Embryonic facial prominence (tissue), 1 donor: Measurements from ENCODE around the gene CFAP73.
"Not testable (repeated sequence)": the region's sequence is repeated elsewhere in the genome, so short reads cannot be mapped to it uniquely, and the experiment has no call there.

ENCODE experiments used
- DNase-seq: peaks from one replicate; pipeline ENCODE4 v3.0.0-alpha.2; 2016; ENCODE audit errors: extremely low spot score

Gene CFAP73

DNA sequence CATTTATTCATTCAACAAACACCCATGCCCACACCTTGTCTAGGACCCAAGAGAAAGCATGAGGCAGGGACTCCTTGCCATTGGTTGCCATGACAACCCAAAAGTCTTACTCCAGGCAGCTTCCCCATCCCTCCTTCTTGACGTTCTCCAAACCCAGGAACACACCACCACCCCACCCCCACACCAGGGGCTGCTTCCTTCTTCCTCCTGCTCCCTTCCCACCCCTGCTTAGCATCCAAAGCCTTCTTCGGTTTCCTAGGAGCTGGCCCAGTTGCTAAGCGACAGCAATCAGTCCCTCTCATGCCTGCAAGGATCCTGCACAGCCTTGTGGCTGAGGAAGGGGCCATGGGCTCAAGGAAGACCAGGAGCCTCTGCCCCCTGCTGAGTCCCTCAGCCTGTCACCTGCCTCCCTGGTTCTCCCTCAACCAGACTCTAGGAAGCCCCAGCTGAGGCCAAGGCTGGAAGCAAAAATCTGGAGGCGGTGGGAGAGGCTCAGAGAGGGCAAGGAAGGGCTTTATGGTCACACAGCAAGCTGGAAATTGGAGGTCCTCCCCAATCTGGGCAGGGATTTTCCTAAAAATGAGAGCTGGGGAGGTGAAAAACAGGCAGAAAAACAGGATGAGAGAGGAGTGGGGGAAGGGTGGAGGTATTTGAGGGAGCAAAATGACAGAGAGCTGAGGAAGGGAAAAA lies 29.4 kb upstream of the CFAP73 start:
- DNase-seq: no peak

- DNase-seq: no peak
Observed at GRCh38 chr12:113120670-113121370, 28.7 kb upstream of the CFAP73 start.

GRCh38 chr12:113127791-113128199 lies 21.7 kb upstream of the CFAP73 start:
- DNase-seq: no peak

DNA sequence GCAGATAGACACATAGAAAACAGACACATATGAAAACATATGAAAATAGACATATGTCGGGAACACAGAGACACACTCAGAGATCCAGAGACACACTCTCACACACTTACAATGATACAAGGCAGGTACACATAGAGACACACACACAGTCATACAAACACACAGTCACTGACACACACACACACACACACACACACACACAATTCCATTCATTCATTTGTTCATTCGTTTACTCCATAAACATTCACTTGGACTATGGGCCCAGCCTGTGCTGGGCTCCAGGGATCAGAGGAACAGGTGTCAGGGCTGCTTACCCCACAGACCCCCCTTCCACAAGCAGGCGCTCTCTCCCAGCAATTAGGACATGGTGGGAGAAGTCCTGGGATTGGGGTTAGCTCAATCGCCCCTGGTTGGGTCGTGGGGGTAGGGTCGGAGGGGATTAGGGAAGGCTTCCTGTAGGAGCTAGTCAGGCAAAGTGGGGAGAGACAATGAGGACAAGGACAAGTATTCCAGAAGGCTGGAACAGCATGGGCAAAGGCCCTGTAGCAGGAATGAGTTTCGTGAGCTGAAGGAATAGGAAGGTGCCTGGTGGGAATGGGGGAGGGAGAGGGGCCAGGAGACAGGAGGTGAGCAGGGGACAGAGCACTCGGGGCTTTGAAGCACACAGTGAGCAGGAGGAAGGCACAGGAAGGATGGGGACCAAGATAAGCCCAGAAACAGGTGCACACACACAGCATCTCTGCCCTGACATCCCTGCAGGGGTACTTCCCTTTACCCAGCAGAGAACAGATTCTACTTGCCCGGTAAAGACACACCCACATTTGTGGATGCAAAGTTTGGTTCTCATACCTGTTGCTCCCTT lies 20.5 kb upstream of the CFAP73 start:
- DNase-seq: no peak

- DNase-seq: no peak
Observed at GRCh38 chr12:113129664-113130456, 19.7 kb upstream of the CFAP73 start.

DNA sequence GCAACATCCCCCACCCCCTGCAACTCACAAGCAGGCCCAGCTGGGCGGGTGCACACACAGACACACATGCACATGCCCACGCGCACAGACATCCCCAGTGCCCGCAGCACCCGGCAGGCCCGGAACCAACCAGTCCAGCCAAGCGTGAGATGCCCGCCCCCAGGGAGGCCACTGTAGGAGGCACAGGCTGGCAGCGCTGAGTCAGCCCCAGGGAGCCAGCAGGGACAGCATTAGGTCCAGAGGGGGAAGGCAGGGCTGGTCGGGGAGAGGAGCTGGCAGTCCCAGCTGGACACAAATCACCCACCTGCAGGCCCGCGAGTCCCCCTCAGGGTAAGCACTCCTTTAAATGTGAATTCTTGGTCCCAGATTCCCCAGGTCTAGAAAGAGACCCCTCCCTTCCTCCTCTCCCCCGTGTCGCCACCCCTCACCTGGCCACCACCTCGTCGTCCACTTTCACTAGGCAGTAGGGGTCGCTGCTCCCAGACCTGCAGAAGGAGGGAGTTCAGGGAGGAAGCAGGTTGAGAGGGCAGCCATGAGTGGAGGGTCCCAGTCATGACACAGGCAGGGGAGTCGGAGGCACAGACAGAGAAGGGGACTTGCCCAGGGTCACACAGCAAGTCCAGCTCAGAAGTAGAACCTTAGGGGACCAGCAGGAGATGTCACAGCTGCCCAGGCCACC lies 18.9 kb upstream of the CFAP73 start:
- DNase-seq: no peak

DNA sequence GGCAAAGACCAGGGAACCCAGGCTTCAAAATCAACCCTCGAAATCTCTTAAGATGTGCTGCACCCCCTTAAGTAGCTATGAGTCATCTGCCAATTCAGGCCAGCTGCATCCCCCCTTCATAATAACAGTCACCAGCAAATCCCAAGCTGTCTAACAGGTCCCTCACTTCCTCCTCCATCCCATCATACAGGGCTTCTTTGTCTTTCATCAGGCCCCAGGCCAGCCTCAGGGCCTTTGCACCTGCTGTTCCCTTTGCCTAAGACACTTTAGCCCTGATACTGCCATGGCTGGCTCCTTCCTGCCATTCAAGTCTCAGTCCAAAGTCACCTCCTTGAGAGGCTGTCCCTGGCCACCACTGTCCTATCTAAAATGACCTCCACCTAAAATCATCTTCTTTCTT lies 18.0 kb upstream of the CFAP73 start:
- no peak for DNase-seq

DNA sequence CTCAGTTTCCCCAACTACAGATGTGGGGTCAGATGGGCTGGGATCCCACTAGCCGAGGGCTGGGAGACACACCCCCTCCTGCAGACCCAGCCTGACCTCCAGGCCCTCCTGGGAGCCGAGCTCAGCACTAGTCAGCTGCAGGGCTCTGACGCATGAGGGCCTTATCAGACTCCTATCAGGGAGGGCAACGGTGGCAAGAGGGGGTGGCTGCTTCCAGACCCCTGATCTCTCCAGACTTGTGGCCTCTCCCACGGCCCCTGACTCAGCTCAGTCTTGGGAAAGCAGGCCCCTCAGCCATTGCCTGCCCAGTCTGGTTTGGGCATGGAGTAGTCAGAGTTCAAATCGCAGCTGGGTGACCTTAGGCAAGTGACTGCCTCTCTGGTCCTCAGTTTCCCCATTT lies 16.5 kb upstream of the CFAP73 start:
- DNase-seq: no peak

GRCh38 chr12:113133666-113134065 lies 15.9 kb upstream of the CFAP73 start:
- no peak for DNase-seq

DNA sequence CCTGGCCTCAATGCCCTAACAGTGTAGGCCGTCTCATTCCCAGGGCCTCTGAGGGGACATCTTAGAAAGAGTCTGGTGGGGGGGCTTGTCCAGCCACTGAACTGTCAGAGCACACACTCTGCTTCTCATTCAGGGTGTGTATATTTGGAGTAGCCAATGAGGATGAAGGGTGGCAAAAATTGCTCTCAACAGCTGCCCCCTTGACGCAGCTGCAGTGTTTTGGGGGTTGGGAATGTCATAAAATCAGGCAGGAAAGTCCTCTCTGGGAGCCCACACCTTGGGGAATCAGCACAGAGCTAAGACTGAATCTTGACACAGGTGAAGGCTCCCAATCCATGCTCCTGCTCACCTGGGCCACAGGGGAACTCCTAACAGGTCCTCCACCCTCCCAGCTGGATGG lies 15.5 kb upstream of the CFAP73 start:
- DNase-seq: no peak

DNA sequence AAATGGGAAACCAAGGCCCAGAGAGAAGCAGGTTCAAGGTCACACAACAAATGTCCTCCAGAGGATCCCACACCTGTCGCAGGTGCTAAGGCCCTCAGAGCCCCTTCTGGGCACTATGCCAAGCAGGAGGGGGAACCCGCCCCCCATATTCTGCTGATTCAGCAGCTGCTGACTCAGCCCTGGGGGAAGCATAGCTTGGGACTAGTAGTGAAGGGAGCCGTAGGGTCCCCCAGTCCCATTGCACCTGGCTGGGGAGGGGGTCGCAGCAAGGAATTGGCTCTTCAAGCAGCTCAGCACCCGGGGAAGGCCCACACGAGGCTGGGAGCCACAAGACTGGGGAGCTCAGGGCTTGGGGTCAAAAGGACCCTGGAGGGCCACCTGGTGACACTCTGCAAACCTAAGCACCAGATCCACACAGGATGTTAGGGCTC lies 15.0 kb upstream of the CFAP73 start:
- no peak for DNase-seq

DNA sequence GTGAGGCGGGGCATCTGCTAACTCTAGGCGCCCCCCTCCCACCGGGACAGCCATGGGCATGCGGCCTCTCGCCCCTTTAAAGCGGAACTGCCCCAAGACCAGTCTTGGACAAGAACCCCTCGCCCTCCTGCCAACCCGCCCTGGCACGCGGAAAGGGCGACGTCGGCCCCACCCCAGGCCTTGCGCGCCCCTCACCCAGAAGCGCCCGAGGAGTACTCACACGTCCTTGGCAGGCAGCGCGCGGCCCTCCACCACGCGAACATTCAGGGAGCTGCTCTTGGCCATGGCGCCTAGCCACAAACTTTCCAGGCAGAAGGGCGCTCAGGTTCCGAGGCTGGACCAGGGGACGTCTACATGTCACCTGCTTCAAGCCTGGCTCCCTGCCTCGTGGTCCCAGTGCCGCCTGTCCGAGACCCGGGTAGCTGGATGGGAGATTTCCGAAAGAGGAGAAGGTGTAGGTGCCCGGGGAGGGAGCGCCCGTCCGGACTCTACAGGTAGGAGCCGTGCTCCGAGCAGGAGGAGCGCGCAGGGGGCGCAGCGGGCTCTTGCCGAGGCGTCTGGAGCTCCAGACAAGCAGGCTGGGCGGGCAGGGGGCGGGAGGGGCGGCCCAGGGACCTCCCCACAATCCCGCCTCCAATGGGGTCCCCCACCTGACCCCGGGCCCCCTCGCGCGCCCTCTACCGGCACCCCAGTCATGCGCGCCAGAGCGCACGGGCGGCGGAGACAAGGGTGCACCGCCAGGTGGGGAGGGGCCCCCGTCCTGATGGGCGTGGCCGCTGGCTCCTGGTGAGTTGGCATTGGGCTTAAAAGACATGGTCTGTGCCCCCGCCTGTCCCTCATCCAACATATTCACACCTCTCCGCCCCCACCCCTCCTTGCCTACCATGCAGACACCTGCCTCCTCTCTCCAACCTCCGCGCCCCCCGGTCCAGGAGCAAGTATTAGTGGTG lies 14.1 kb upstream of the CFAP73 start, which contains the start of gene RASAL1:
RASAL1 (minus strand) TSS at position 584 of the 950 bp plus-strand sequence; CDS start at position 285, 299 bp downstream.
- no peak for DNase-seq

- DNase-seq: no peak
Observed at GRCh38 chr12:113136128-113136989, 13.2 kb upstream of the CFAP73 start.

- DNase-seq: no peak
Observed at GRCh38 chr12:113136990-113137511, 12.5 kb upstream of the CFAP73 start.

GRCh38 chr12:113137861-113138783 lies 11.4 kb upstream of the CFAP73 start:
- no peak for DNase-seq

DNA sequence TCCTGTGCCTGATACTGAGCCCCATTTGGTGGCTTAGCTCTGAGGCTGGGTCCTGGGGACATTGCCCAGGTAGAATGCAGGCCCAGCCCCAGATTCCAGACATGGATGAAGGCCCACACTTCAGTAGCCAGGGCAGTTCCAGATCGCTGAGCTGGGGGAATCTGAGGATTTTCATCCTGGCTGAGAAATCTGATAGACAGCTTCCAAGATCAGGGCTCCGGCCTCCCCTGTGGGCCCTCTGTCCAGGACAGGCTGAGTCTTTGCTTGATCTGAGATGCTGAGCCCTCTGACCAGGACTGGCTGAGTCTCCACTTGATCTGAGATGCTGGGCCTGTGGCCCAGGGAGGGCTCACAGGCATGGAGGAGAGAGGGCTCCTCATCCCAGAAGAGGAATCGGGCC lies 10.7 kb upstream of the CFAP73 start:
- DNase-seq: no peak

DNA sequence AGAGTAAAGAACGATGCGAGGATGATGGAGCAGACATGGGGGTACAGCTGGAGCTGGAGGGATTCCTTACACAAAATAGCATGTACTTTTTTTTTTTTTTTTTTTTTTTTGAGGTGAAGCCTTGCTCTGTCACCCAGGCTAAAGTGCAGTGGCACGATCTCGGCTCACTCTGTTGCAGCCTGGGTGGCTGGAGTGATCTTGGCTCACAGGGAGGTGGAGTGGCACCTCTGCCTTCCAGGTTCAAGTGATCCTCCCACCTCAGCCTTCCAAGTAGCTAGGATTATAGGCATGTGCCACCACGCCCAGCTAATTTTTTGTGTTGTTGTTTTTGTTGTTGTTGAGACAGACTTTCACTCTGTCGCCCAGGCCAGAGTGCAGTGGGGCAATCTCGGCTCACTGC lies 8.8 kb upstream of the CFAP73 start:
- DNase-seq: no peak

GRCh38 chr12:113141716-113142115 lies 7.8 kb upstream of the CFAP73 start:
- DNase-seq: not testable (repeated sequence)
